ENCODE data around the gene DCK.

DNA sequence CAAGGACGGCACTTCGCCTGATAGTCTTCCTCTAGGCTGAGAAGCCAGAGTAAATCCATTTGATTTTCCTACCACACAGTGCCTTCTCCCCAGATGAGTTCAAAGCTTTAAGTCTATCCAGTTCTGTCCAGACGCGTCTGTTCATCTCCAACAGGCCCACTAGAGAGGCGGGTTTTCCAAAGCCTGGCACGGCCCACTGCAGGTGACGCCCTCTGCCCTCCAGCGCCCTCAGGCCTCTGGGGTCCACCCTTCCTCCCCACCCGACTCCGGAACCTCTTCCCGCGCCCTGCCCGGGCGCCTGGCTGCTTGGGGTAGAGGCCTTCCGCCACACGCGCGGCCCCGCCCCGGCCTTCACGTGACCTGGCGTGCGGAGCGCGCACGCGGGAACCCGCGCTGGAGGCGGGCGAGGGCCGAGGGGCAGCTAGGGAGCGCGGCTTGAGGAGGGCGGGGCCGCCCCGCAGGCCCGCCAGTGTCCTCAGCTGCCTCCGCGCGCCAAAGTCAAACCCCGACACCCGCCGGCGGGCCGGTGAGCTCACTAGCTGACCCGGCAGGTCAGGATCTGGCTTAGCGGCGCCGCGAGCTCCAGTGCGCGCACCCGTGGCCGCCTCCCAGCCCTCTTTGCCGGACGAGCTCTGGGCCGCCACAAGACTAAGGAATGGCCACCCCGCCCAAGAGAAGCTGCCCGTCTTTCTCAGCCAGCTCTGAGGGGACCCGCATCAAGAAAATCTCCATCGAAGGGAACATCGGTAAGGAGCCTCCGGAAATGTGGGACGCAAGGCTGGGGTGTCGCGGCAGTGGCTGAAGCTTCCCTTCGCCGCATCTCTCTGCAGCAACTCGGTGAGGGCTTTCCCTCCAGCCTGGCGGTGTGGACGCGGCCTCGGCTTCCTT is at the start of gene DCK:
- TF ChIP-seq, protein P1, sequence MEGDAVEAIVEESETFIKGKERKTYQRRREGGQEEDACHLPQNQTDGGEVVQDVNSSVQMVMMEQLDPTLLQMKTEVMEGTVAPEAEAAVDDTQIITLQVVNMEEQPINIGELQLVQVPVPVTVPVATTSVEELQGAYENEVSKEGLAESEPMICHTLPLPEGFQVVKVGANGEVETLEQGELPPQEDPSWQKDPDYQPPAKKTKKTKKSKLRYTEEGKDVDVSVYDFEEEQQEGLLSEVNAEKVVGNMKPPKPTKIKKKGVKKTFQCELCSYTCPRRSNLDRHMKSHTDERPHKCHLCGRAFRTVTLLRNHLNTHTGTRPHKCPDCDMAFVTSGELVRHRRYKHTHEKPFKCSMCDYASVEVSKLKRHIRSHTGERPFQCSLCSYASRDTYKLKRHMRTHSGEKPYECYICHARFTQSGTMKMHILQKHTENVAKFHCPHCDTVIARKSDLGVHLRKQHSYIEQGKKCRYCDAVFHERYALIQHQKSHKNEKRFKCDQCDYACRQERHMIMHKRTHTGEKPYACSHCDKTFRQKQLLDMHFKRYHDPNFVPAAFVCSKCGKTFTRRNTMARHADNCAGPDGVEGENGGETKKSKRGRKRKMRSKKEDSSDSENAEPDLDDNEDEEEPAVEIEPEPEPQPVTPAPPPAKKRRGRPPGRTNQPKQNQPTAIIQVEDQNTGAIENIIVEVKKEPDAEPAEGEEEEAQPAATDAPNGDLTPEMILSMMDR (IDR thresholded peaks at IDR 0.05): peak in 1 of 5 experiments; percentile 12
- TF ChIP-seq EP300 (IDR thresholded peaks at IDR 0.05) (peak in 1 of 2 donors; percentile 87), POLR2A (IDR thresholded peaks at IDR 0.05) (peak; percentile 77 to 85)
